Transverse colon (tissue), 4 donors: ENCODE results near the gene STK38L. TPM values are rescaled to one million over a fixed set of nuclear protein-coding genes. Genes with fewer than 3 reads are reported as not detected.

ENCODE experiments used
- DNase-seq: peaks from one replicate; pipeline ENCODE4 v3.0.0-alpha.2; 2019
- H3K27ac ChIP-seq, 4 donors: fragments of 200-600 bp; sonication (generic); 2 replicates each; pipeline ENCODE4 v1.5.1; 2016 to 2018; ENCODE audit warnings: inconsistent platforms in 4 of 4
- H3K27me3 ChIP-seq: fragments of 200-600 bp; sonication (generic); 2 replicates; pipeline ENCODE4 v1.5.1; 2017; ENCODE audit warnings: inconsistent platforms
- H3K36me3 ChIP-seq, 4 donors: fragments of 200-600 bp; sonication (generic); 2 replicates each; pipeline ENCODE4 v1.5.1; 2017 to 2019; ENCODE audit warnings: inconsistent platforms in 4 of 4
- H3K4me1 ChIP-seq, 4 donors: fragments of 200-600 bp; sonication (generic); 2 replicates each; pipeline ENCODE4 v1.5.1; 2017 to 2020; ENCODE audit warnings: inconsistent platforms in 4 of 4
- H3K4me3 ChIP-seq, 4 donors: fragments of 200-600 bp; sonication (generic); 1 replicate in 1 of 4; 2 replicates in 3 of 4; pipeline versions ENCODE4 v1.5.1 to v1.6.1; 2017 to 2019; ENCODE audit warnings: inconsistent platforms in 4 of 4
- H3K9me3 ChIP-seq, 2 donors: fragments of 200-600 bp; sonication (generic); 2 replicates each; pipeline ENCODE4 v1.5.1; 2017 to 2019; ENCODE audit warnings: inconsistent platforms in 2 of 2
- CTCF ChIP-seq, 5 experiments: fragments of 200-600 bp in 3 of 5; fragments of 450-650 bp in 2 of 5; sonication (generic) in 3 of 5; IDR thresholded peaks; 1 replicate in 2 of 5; 2 replicates in 3 of 5; pipeline ENCODE4 v1.5.1; 2016 to 2017; ENCODE audit warnings: antibody characterized with exemption in 5 of 5, inconsistent platforms in 3 of 5, mild to moderate bottlenecking in 2 of 5, moderate library complexity in 1 of 5
- EP300 ChIP-seq: sonication (generic); formaldehyde crosslinking; IDR thresholded peaks from one replicate; pipeline ENCODE4 v1.6.1; 2017; ENCODE audit warnings: antibody characterized with exemption, low read depth
- POLR2A ChIP-seq: fragments of 450-650 bp; IDR thresholded peaks from one replicate; pipeline ENCODE4 v1.6.1; 2016; ENCODE audit warnings: antibody characterized with exemption, mild to moderate bottlenecking, moderate library complexity
- POLR2AphosphoS5 ChIP-seq, 3 donors: sonication (generic); formaldehyde crosslinking; IDR thresholded peaks; one replicate each; pipeline ENCODE4 v1.6.1; 2016; ENCODE audit warnings: antibody characterized with exemption in 3 of 3
- WGBS, 2 donors: methylation state at CpG; one replicate each; pipeline ENCODE4 v1.1.5; 2018; ENCODE audit warnings: low coverage in 1 of 2; 5-methylcytosine and 5-hydroxymethylcytosine counted together
- in situ Hi-C, 4 donors: fragments of 200-750 bp; cut with MboI; loops; one replicate each; pipeline versions ENCODE4 v1.15.0 to v1.15.1; 2017; ENCODE audit warnings: low sequenced_read_pairs in 3 of 4, low pct_ligation_motif_present in 1 of 4, low pct_unique_long_range_greater_than_20kb in 1 of 4
- intact Hi-C: fragments of 100-400 bp; cut with DNase I; formaldehyde crosslinking; loops from one replicate; pipeline ENCODE4 v1.15.1; 2023; ENCODE audit warnings: low total_unique reads
- total RNA-seq, 4 donors: library from RNA; depleted of rRNA; stranded (reverse); fragments of >200 nt; gene quantifications; one replicate each; pipeline ENCODE4 v1.1.0, GENCODE V29; 2016

STK38L gene
- total RNA-seq, 4 donors from 2014 or later = 18.5 to 51.8 (median 40.9) TPM

DNA sequence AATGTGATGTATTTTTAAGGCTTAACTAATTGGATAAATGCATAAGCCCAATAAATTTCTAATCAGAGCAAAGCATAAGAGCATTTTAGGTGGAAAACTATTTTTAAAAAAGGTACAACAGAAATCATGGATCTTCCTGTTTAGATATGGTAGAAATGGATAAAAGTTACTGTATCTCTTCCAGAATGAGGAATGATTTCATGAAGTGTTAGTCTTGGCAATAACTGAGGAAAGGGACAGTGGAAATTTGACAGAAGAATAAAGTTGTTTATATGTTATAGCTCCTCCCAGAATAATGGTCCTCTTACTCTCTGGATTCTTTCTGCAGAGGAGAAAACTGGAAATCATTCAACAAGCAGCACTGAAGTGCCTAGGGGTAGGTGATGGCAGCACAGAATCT, 56.1 kb downstream of the STK38L start:
- TF ChIP-seq POLR2AphosphoS5 (IDR thresholded peaks at IDR 0.05) (no peak), EP300 (no peak), CTCF (IDR thresholded peaks at IDR 0.05) (no peak), POLR2A (no peak)
- H3K36me3 ChIP-seq = peaks cover 0 to 10% (median 2%) of the 10 kb centered on the region in 4 donors
- no peaks in the 10 kb centered on the region for H3K9me3 ChIP-seq
- intact Hi-C loops (loop anchor here (10.0 kb wide), 1 partner anchor 285 kb away; the partner anchor contains the start of gene TM7SF3), in situ Hi-C loops (loop anchor here in 3 of 4 donors (25.0 kb wide), 2 partner anchors 163 to 263 kb away; no protein-coding TSS in a partner anchor)
- no peak for DNase-seq
- H3K27me3 ChIP-seq = no peaks in the 10 kb centered on the region
- peak overlapping the region in 1 of 4 donors; percentile 12 for H3K27ac ChIP-seq
- peaks cover 0 to 27% (median 3%) of the 10 kb centered on the region in 4 donors for H3K4me1 ChIP-seq
- H3K4me3 ChIP-seq = no peak overlapping the region

- intact Hi-C loops = loop anchor here (10.0 kb wide), 1 partner anchor 289 kb away; the partner anchor contains the start of gene TM7SF3
- in situ Hi-C loops = loop anchor here in 3 of 4 donors (25.0 kb wide), 2 partner anchors 166 to 266 kb away; no protein-coding TSS in a partner anchor
- 33 to 54% methylated on average over 2 to 3 of the region's 3 CpGs for WGBS, 2 donors
These were observed 59.3 kb downstream of the STK38L start for GRCh38 chr12:27303139-27304111.

GRCh38 chr12:27304856-27305255, 60.8 kb downstream of the STK38L start:
- Histone ChIP-seq H3K4me3 (no peak overlapping the region), H3K27ac (peak overlapping the region in 3 of 4 donors; percentile 40 to 49 (median 45)), H3K36me3 (peaks cover 0 to 19% (median 7%) of the 10 kb centered on the region in 4 donors), H3K9me3 (no peaks in the 10 kb centered on the region), H3K27me3 (no peaks in the 10 kb centered on the region), H3K4me1 (peaks cover 0 to 28% (median 3%) of the 10 kb centered on the region in 4 donors)
- intact Hi-C loops (loop anchor here (10.0 kb wide), 1 partner anchor 290 kb away; the partner anchor contains the start of gene TM7SF3), in situ Hi-C loops (loop anchor here in 3 of 4 donors (25.0 kb wide), 2 partner anchors 168 to 268 kb away; no protein-coding TSS in a partner anchor)
- no peak for DNase-seq
- WGBS, 2 donors = 76% methylated on average over 1 of the region's 1 CpG; no CpG with 5 or more reads in 1 of the 2 donors
- TF ChIP-seq CTCF (IDR thresholded peaks at IDR 0.05) (no peak), POLR2A (no peak), POLR2AphosphoS5 (IDR thresholded peaks at IDR 0.05) (no peak), EP300 (no peak)

More at GRCh38 chr12:27303139-27304111, 59.3 kb downstream of the STK38L start:
- Histone ChIP-seq H3K4me1 (peaks cover 0 to 29% (median 3%) of the 10 kb centered on the region in 4 donors), H3K4me3 (no peak overlapping the region), H3K9me3 (no peaks in the 10 kb centered on the region), H3K27ac (peak overlapping the region in 3 of 4 donors; percentile 18 to 50 (median 25)), H3K27me3 (no peaks in the 10 kb centered on the region), H3K36me3 (peaks cover 0 to 9% (median 2%) of the 10 kb centered on the region in 4 donors)
- no peak for DNase-seq
- TF ChIP-seq POLR2AphosphoS5 (IDR thresholded peaks at IDR 0.05) (no peak), POLR2A (no peak), CTCF (IDR thresholded peaks at IDR 0.05) (no peak), EP300 (no peak)
